HepG2 (cell line): ENCODE results near the gene ARAP3. TPM values are rescaled to one million over a fixed set of nuclear protein-coding genes. Genes with fewer than 3 reads are reported as not detected.

Source experiments
- ATAC-seq: fragments of 200-7000 bp; cut with Tn5 transposase; 3 replicates; pipeline ENCODE4 v1.9.1; 2020; ENCODE audit warnings: mild to moderate bottlenecking, moderate library complexity
- BruUV-seq: library from RNA; stranded (reverse); fragments of 400-500 nt; replicated peaks from 2 replicates; lab custom pipeline; 2021; lab: Mats Ljungman, UMichigan
- CTCF ChIA-PET: fragments of 300-600 bp; formaldehyde crosslinking; extraction: SDS; loops from one replicate; lab custom pipeline; 2021; ENCODE audit warnings: low total read pairs, inconsistent platforms, low intra/inter-chr PET ratio; lab: Yijun Ruan, JAX
- POLR2A ChIA-PET: fragments of 350-600 bp; sonication (Branson Sonifier 250); formaldehyde crosslinking; loops from one replicate; lab custom pipeline; 2020; ENCODE audit warnings: antibody characterized with exemption, inconsistent platforms; lab: Yijun Ruan, JAX
- DNase-seq: peaks from one replicate; pipeline ENCODE4 v3.0.0-alpha.2; 2015; ENCODE audit warnings: low spot score
- FAIRE-seq: peaks from 3 replicates; lab custom pipeline; 2011; peaks lifted over from hg19 to GRCh38; lab: Jason Lieb, UNC
- H2AFZ ChIP-seq: one replicate; pipeline ENCODE4 v1.6.1; 2011; ENCODE audit warnings: low read length, inconsistent platforms
- H3K27ac ChIP-seq: fragments of 300-600 bp; 3 replicates; pipeline ENCODE4 v1.8.0; 2011; ENCODE audit warnings: mixed run types, mild to moderate bottlenecking, mixed read lengths, low read length, inconsistent platforms; ENCODE audit not compliant: insufficient read depth; ENCODE audit errors: extremely low read length
- H3K27me3 ChIP-seq, 2 experiments: fragments of 200-600 bp in 1 of 2; 2 replicates in 1 of 2; 3 replicates in 1 of 2; pipeline versions ENCODE4 v1.6.0 to v1.8.0; 2011; ENCODE audit warnings: low read length in 2 of 2, mild to moderate bottlenecking in 2 of 2, moderate library complexity in 2 of 2, inconsistent platforms in 1 of 2; ENCODE audit not compliant: insufficient read depth in 2 of 2, control insufficient read depth in 1 of 2
- H3K36me3 ChIP-seq, 2 experiments: fragments of 200-600 bp in 1 of 2; replicated peaks in 1 of 2; 2 replicates in 1 of 2; 3 replicates in 1 of 2; pipeline versions ENCODE4 v1.5.1 to v1.8.0; 2011; ENCODE audit warnings: low read length in 2 of 2, inconsistent platforms in 1 of 2; ENCODE audit not compliant: insufficient read depth in 2 of 2, control insufficient read depth in 1 of 2
- H3K4me1 ChIP-seq: 2 replicates; pipeline ENCODE4 v1.5.1; 2012; ENCODE audit warnings: low read length, inconsistent platforms; ENCODE audit not compliant: insufficient read depth
- H3K4me2 ChIP-seq: 2 replicates; pipeline ENCODE4 v1.6.0; 2011; ENCODE audit warnings: low read depth, low read length, inconsistent platforms
- H3K4me3 ChIP-seq, 3 experiments: fragments of 200-600 bp in 1 of 3; sonication (generic), shearing (Covaris generic) in 1 of 3; replicated peaks in 1 of 3; 2 replicates each; pipeline ENCODE4 v1.5.1; 2011 to 2016; ENCODE audit warnings: low read length in 3 of 3, inconsistent platforms in 2 of 3, low read depth in 2 of 3, mild to moderate bottlenecking in 2 of 3, control low read depth in 1 of 3, mixed read lengths in 1 of 3; ENCODE audit not compliant: insufficient read depth in 1 of 3
- H3K79me2 ChIP-seq: one replicate; pipeline ENCODE4 v1.6.1; 2011; ENCODE audit warnings: low read length, inconsistent platforms; ENCODE audit not compliant: insufficient read depth
- H3K9ac ChIP-seq: 2 replicates; pipeline ENCODE4 v1.6.0; 2011; ENCODE audit warnings: mild to moderate bottlenecking, low read depth, low read length, inconsistent platforms; ENCODE audit not compliant: insufficient read depth
- H3K9me3 ChIP-seq: 2 replicates; pipeline ENCODE4 v1.5.1; 2012; ENCODE audit warnings: mild to moderate bottlenecking, low read length
- H4K20me1 ChIP-seq: 2 replicates; pipeline ENCODE4 v1.6.0; 2011; ENCODE audit warnings: inconsistent platforms, mild to moderate bottlenecking, low read length, moderate library complexity; ENCODE audit not compliant: insufficient read depth
- AGO2 ChIP-seq: fragments of 200-400 bp; formaldehyde crosslinking; optimal IDR thresholded peaks from 2 replicates; pipeline ENCODE3; 2017; ENCODE audit warnings: mild to moderate bottlenecking, low read depth, low read length, moderate library complexity
- LCORL ChIP-seq, 2 experiments: fragments of 450-650 bp in 1 of 2; sonication (generic) in 1 of 2; formaldehyde crosslinking in 1 of 2; IDR thresholded peaks; 2 replicates each; pipeline versions ENCODE4 v1.5.0 to v1.6.1; 2017 to 2020; ENCODE audit warnings: antibody characterized with exemption in 1 of 2, missing genetic modification reagents in 1 of 2
- MED8 ChIP-seq: sonication (generic); formaldehyde crosslinking; IDR thresholded peaks from 2 replicates; pipeline ENCODE4 v1.8.1; 2023; ENCODE audit warnings: mild to moderate bottlenecking, missing genetic modification reagents; ENCODE audit not compliant: insufficient replicate concordance
- NAIF1 ChIP-seq: sonication (generic); formaldehyde crosslinking; IDR thresholded peaks from 2 replicates; pipeline ENCODE4 v1.5.0; 2020; ENCODE audit warnings: mild to moderate bottlenecking, missing genetic modification reagents, borderline replicate concordance
- SP2 ChIP-seq: sonication (generic); formaldehyde crosslinking; IDR thresholded peaks from 2 replicates; pipeline ENCODE4 v1.5.1; 2020; ENCODE audit warnings: mild to moderate bottlenecking, missing genetic modification reagents
- ZBTB20 ChIP-seq: sonication (generic); formaldehyde crosslinking; IDR thresholded peaks from 2 replicates; pipeline ENCODE4 v1.8.1; 2023; ENCODE audit warnings: missing genetic modification reagents, low read depth, mild to moderate bottlenecking, borderline replicate concordance
- ZBTB42 ChIP-seq: sonication (generic); formaldehyde crosslinking; IDR thresholded peaks from 2 replicates; pipeline ENCODE4 v1.5.0; 2020; ENCODE audit warnings: mild to moderate bottlenecking, missing genetic modification reagents
- ZFP41 ChIP-seq: sonication (generic); formaldehyde crosslinking; IDR thresholded peaks from 2 replicates; pipeline ENCODE4 v1.4.0; 2020; ENCODE audit warnings: mild to moderate bottlenecking, missing genetic modification reagents, borderline replicate concordance
- ZNF382 ChIP-seq: sonication (generic); formaldehyde crosslinking; IDR thresholded peaks from 2 replicates; pipeline ENCODE4 v1.5.0; 2020; ENCODE audit warnings: missing genetic modification reagents, mild to moderate bottlenecking, borderline replicate concordance
- ZNF850 ChIP-seq: sonication (generic); formaldehyde crosslinking; conservative IDR thresholded peaks from 2 replicates; pipeline ENCODE4 v1.9.0; 2021; ENCODE audit warnings: mild to moderate bottlenecking, missing genetic modification reagents
- ZSCAN20 ChIP-seq: sonication (generic); formaldehyde crosslinking; IDR thresholded peaks from 2 replicates; pipeline ENCODE4 v1.4.0; 2020; ENCODE audit warnings: missing genetic modification reagents, mild to moderate bottlenecking, borderline replicate concordance
- WGBS: methylation state at CpG from one replicate; pipeline ENCODE4 v1.1.6; 2017; ENCODE audit warnings: low lambda C conversion rate; 5-methylcytosine and 5-hydroxymethylcytosine counted together
- in situ Hi-C: cut with HindIII; loops from 2 replicates; pipeline ENCODE4 v1.10.0; 2017; ENCODE audit warnings: low pct_unique_long_range_greater_than_20kb; ENCODE audit not compliant: extremely low pct_ligation_motif_present
- intact Hi-C: fragments of 100-400 bp; cut with micrococcal nuclease; formaldehyde crosslinking; loops from one replicate; pipeline ENCODE4 v1.10.0; 2022; ENCODE audit not compliant: unreplicated experiment
- polyA plus RNA-seq, 8 experiments: library from polyadenylated mRNA; depleted of rRNA in 3 of 8; stranded (reverse) in 7 of 8; unstranded in 1 of 8; fragments of >200 nt; fragmentation: Illumina TruSeq in 4 of 8; extraction: Trizol in 4 of 8; gene quantifications; 2 replicates each; pipeline versions ENCODE4 v1.2.1 to v1.2.3, GENCODE V29; 2011 to 2016; ENCODE audit warnings: low read depth in 4 of 8, missing spikeins in 1 of 8, mixed read lengths in 1 of 8; ENCODE audit not compliant: insufficient read depth in 1 of 8
- total RNA-seq, 5 experiments: library from RNA; depleted of rRNA; stranded (reverse); fragments of >200 nt; fragmentation: Illumina TruSeq; extraction: Trizol; gene quantifications; 2 replicates each; pipeline ENCODE4 v1.2.3, GENCODE V29; 2016; ENCODE audit warnings: low read depth in 1 of 5
- TF ChIP-seq, protein P1 (sequence below): sonication (generic); formaldehyde crosslinking; IDR thresholded peaks from 2 replicates; pipeline ENCODE4 v1.5.1; 2020; ENCODE audit warnings: missing genetic modification reagents, mild to moderate bottlenecking, borderline replicate concordance
- TF ChIP-seq, protein P2 (sequence below): sonication (generic); formaldehyde crosslinking; IDR thresholded peaks from 2 replicates; pipeline ENCODE4 v1.5.1; 2020; ENCODE audit warnings: missing genetic modification reagents, mild to moderate bottlenecking, borderline replicate concordance
- TF ChIP-seq, protein P3 (sequence below): sonication (generic); formaldehyde crosslinking; IDR thresholded peaks from 2 replicates; pipeline ENCODE4 v1.8.0; 2022; ENCODE audit warnings: missing genetic modification reagents, low read depth, mild to moderate bottlenecking, borderline replicate concordance
- TF ChIP-seq, protein P4 (sequence below): sonication (generic); formaldehyde crosslinking; IDR thresholded peaks from 2 replicates; pipeline ENCODE4 v1.4.0; 2020; ENCODE audit warnings: missing genetic modification reagents, borderline replicate concordance

ARAP3 gene
- total and polyA plus RNA-seq, 2 of the 13 experiments (the other 11 are each of a cell fraction or from before 2014, with no cell fraction given), result 0.25 TPM; not detected in 1

DNA sequence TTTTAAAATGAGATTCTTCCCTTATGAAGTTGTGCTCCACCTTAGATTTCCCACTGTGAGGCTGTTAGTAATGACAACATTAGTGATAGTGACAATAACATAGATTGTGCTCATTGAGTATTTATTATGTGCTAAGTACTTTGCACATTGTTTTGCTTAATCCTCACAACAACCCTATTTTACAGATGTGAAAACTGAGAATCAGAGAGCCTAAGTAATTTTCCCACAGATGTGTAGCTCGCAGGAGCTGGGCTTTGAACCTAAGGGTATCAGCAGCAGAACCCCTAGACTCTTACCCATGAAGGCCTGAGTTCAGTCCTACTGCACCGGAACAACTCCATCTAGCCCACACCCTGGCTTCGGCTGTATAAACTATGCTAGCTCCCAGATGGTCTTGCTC lies 15.6 kb upstream of the ARAP3 start (continued):
- TF ChIP-seq ZBTB20 (CRISPR knock-in tag) (no peak), ZSCAN20 (no peak), NAIF1 (CRISPR knock-in tag) (no peak), SP2 (CRISPR knock-in tag) (no peak), LCORL (IDR thresholded peaks at IDR 0.05) (no peak), LCORL (CRISPR knock-in tag; IDR thresholded peaks at IDR 0.05) (no peak)
- TF ChIP-seq, protein P1, sequence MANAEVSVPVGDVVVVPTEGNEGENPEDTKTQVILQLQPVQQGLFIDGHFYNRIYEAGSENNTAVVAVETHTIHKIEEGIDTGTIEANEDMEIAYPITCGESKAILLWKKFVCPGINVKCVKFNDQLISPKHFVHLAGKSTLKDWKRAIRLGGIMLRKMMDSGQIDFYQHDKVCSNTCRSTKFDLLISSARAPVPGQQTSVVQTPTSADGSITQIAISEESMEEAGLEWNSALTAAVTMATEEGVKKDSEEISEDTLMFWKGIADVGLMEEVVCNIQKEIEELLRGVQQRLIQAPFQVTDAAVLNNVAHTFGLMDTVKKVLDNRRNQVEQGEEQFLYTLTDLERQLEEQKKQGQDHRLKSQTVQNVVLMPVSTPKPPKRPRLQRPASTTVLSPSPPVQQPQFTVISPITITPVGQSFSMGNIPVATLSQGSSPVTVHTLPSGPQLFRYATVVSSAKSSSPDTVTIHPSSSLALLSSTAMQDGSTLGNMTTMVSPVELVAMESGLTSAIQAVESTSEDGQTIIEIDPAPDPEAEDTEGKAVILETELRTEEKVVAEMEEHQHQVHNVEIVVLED, result no peak
- TF ChIP-seq, protein P2, sequence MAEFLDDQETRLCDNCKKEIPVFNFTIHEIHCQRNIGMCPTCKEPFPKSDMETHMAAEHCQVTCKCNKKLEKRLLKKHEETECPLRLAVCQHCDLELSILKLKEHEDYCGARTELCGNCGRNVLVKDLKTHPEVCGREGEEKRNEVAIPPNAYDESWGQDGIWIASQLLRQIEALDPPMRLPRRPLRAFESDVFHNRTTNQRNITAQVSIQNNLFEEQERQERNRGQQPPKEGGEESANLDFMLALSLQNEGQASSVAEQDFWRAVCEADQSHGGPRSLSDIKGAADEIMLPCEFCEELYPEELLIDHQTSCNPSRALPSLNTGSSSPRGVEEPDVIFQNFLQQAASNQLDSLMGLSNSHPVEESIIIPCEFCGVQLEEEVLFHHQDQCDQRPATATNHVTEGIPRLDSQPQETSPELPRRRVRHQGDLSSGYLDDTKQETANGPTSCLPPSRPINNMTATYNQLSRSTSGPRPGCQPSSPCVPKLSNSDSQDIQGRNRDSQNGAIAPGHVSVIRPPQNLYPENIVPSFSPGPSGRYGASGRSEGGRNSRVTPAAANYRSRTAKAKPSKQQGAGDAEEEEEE, result no peak
- TF ChIP-seq, protein P3, sequence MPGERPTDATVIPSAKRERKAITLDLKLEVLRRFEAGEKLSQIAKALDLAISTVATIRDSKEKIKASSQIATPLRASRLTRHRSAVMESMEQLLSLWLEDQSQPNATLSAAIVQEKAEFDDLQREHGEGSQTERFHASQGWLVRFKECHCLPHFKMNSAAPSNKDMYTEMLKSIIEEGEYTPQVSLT, result no peak

DNA sequence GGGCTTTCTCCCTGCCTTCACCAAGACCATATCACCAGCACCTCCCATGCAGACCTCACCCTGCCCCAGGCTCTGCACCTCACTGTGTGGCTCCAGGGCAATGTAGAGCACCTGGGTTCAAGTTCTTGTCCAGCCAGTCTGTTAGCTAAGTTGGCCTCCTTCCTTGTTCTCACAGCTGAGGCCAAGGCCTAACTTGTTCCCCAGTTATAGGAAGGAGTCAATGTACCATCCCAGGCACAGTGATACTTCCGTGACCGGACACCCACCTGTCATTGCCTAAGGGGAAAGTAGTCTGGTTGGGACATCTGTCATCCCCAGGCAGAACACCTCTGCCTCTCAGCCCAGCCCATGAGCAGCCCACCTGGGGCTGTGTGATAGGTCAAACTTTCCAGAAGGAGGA lies 14.4 kb upstream of the ARAP3 start:
- ChIA-PET CTCF (no interaction called here), POLR2A (no interaction called here)
- Histone ChIP-seq H3K79me2 (no peaks in the 10 kb centered on the region), H4K20me1 (no peaks in the 10 kb centered on the region), H3K27ac (no peak overlapping the region), H3K4me2 (no peak overlapping the region), H3K9ac (no peak overlapping the region), H3K4me1 (no peaks in the 10 kb centered on the region), H2AFZ (no peak overlapping the region), H3K27me3 (peaks cover 11 to 51% of the 10 kb centered on the region in 2 experiments), H3K4me3 (no peak overlapping the region), H3K36me3 (no peaks in the 10 kb centered on the region), H3K9me3 (no peaks in the 10 kb centered on the region)
- in situ Hi-C loops (loop anchor here (25.0 kb wide), 1 partner anchor 441 kb away; no protein-coding TSS in a partner anchor), intact Hi-C loops (no loop called here)
- no peak for DNase-seq
- no peak for ATAC-seq
- FAIRE-seq, result no peak
- WGBS, result 33% methylated on average over 2 of the region's 2 CpGs
- no TSS peak for BruUV-seq
- no peak for TF ChIP-seq AGO2
- TF ChIP-seq, protein P4, sequence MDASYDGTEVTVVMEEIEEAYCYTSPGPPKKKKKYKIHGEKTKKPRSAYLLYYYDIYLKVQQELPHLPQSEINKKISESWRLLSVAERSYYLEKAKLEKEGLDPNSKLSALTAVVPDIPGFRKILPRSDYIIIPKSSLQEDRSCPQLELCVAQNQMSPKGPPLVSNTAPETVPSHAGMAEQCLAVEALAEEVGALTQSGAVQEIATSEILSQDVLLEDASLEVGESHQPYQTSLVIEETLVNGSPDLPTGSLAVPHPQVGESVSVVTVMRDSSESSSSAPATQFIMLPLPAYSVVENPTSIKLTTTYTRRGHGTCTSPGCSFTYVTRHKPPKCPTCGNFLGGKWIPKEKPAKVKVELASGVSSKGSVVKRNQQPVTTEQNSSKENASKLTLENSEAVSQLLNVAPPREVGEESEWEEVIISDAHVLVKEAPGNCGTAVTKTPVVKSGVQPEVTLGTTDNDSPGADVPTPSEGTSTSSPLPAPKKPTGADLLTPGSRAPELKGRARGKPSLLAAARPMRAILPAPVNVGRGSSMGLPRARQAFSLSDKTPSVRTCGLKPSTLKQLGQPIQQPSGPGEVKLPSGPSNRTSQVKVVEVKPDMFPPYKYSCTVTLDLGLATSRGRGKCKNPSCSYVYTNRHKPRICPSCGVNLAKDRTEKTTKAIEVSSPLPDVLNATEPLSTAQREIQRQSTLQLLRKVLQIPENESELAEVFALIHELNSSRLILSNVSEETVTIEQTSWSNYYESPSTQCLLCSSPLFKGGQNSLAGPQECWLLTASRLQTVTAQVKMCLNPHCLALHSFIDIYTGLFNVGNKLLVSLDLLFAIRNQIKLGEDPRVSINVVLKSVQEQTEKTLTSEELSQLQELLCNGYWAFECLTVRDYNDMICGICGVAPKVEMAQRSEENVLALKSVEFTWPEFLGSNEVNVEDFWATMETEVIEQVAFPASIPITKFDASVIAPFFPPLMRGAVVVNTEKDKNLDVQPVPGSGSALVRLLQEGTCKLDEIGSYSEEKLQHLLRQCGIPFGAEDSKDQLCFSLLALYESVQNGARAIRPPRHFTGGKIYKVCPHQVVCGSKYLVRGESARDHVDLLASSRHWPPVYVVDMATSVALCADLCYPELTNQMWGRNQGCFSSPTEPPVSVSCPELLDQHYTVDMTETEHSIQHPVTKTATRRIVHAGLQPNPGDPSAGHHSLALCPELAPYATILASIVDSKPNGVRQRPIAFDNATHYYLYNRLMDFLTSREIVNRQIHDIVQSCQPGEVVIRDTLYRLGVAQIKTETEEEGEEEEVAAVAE (CRISPR knock-in tag), result no peak
- no peak for TF ChIP-seq ZFP41
- TF ChIP-seq ZNF850, result no peak
- no peak for TF ChIP-seq ZNF382 (CRISPR knock-in tag)
- TF ChIP-seq MED8 (CRISPR knock-in tag), result no peak
- no peak for TF ChIP-seq ZBTB42 (CRISPR knock-in tag)
